C4-2B (cell line): ENCODE measurements around the gene TRIB2.

ENCODE experiments used
- CTCF ChIP-seq: fragments of 450-650 bp; conservative IDR thresholded peaks from 2 replicates; pipeline ENCODE4 v1.5.1; 2017; ENCODE audit warnings: mild to moderate bottlenecking
- ZFX ChIP-seq: fragments of 450-650 bp; IDR thresholded peaks from 2 replicates; pipeline ENCODE4 v1.6.1; 2017

- TF ChIP-seq CTCF (no peak), ZFX (no peak)
These were observed 45.6 kb downstream of the TRIB2 start for GRCh38 chr2:12762337-12762736.
